22Rv1 (cell line): Measurements from ENCODE around the gene OPHN1.

Experiments
- H3K27ac ChIP-seq: fragments of 450-650 bp; 2 replicates; pipeline ENCODE4 v1.5.1; 2017
- CTCF ChIP-seq: fragments of 450-650 bp; IDR thresholded peaks from 2 replicates; pipeline ENCODE4 v1.5.1; 2017; ENCODE audit warnings: mild to moderate bottlenecking
- ZFX ChIP-seq: fragments of 450-650 bp; IDR thresholded peaks from 2 replicates; pipeline ENCODE4 v1.6.1; 2017; ENCODE audit warnings: antibody characterized with exemption, borderline replicate concordance

OPHN1 gene

GRCh38 chrX:68440442-68440841, 7.1 kb upstream of the OPHN1 start:
- TF ChIP-seq CTCF (no peak), ZFX (no peak)
- H3K27ac ChIP-seq = no peak overlapping the region

GRCh38 chrX:68439341-68439740, 6.0 kb upstream of the OPHN1 start:
- no peak overlapping the region for H3K27ac ChIP-seq
- TF ChIP-seq ZFX = no peak
- TF ChIP-seq CTCF = no peak

- TF ChIP-seq CTCF (no peak), ZFX (no peak)
- no peak overlapping the region for H3K27ac ChIP-seq
Observed at GRCh38 chrX:68438575-68438974, 5.3 kb upstream of the OPHN1 start.

GRCh38 chrX:68433981-68434299, 645 bp upstream of the OPHN1 start:
- H3K27ac ChIP-seq = peak overlapping the region; percentile 83
- no peak for TF ChIP-seq ZFX
- TF ChIP-seq CTCF = no peak

- no peak for TF ChIP-seq CTCF
- TF ChIP-seq ZFX = no peak
- H3K27ac ChIP-seq = peak overlapping the region; percentile 83
Observed at GRCh38 chrX:68432648-68433047, 647 bp downstream of the OPHN1 start.

GRCh38 chrX:68431836-68432235, 1.5 kb downstream of the OPHN1 start:
- TF ChIP-seq ZFX = no peak
- no peak for TF ChIP-seq CTCF
- H3K27ac ChIP-seq = no peak overlapping the region

- H3K27ac ChIP-seq = no peak overlapping the region
- TF ChIP-seq CTCF = no peak
- no peak for TF ChIP-seq ZFX
Observed at GRCh38 chrX:68429216-68429615, 4.1 kb downstream of the OPHN1 start.
